Measurements from ENCODE around the gene SPACA5. TPM values are rescaled to one million over a fixed set of nuclear protein-coding genes. Genes with fewer than 3 reads are reported as not detected.

SPACA5 gene
- total and polyA plus RNA-seq, 9 of the 15 experiments (the other 6 are each of a cell fraction or from before 2014, with no cell fraction given): not detected

DNA sequence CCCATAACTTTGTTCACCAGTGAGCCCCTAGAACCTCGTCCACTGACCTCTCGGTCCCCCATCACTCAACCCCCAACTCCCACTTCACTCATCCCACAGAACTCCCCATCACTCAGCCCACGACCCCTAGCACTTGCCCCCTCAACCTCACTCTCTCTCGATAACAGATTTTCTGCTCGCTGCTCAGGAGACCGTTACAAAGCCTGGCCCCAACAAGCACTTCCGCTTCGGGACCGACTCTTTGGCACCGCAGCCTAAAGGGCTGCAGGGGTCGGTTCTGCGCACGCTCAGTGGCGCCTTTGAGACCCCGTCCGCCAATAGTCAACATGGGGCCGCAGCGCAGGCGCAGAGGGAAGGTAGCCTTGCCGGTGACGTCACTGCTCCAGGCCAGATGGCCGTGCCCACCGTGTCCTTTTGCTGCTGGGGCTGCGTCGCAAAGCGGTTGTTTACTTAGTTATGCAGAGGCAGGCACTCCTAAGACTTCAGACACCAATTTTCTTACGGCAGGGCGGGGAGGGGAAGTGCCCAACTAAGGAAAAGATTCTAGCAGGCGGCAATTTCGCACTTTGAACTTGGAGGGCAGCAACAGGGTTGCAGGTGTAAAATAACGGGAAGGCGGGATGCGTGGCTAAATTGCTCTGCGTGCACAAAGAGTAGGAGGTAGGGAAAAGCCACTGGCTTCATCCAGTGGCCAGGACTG lies 2.9 kb upstream of the SPACA5 start, which contains the start of gene ZNF182 (continued):
- TF ChIP-seq, protein P1, sequence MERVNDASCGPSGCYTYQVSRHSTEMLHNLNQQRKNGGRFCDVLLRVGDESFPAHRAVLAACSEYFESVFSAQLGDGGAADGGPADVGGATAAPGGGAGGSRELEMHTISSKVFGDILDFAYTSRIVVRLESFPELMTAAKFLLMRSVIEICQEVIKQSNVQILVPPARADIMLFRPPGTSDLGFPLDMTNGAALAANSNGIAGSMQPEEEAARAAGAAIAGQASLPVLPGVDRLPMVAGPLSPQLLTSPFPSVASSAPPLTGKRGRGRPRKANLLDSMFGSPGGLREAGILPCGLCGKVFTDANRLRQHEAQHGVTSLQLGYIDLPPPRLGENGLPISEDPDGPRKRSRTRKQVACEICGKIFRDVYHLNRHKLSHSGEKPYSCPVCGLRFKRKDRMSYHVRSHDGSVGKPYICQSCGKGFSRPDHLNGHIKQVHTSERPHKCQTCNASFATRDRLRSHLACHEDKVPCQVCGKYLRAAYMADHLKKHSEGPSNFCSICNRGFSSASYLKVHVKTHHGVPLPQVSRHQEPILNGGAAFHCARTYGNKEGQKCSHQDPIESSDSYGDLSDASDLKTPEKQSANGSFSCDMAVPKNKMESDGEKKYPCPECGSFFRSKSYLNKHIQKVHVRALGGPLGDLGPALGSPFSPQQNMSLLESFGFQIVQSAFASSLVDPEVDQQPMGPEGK (CRISPR knock-in tag; IDR thresholded peaks at IDR 0.05; ENCODE audit: borderline replicate concordance): no peak
- TF ChIP-seq ZNF316 (IDR thresholded peaks at IDR 0.05) (no peak), ZKSCAN3 (CRISPR knock-in tag; IDR thresholded peaks at IDR 0.05) (no peak), NFIC (IDR thresholded peaks at IDR 0.05) (peak; percentile 34; the same call in 1 of the 2 replicates), NR2C2 (CRISPR knock-in tag; IDR thresholded peaks at IDR 0.05) (0 out of 2 replicates have a peak, but pooled peaks have one; percentile 33), NR2C2 (tag; IDR thresholded peaks at IDR 0.05) (peak; percentile 53; the same call in 1 of the 2 replicates), PRMT5 (CRISPR knock-in tag; IDR thresholded peaks at IDR 0.05) (no peak), MCM3 (IDR thresholded peaks at IDR 0.05) (no peak), NFE2 (IDR thresholded peaks at IDR 0.05; ENCODE audit: low read depth) (no peak), TCF3 (CRISPR knock-in tag; IDR thresholded peaks at IDR 0.05) (0 out of 2 replicates have a peak, but pooled peaks have one; percentile 4), SIN3B (IDR thresholded peaks at IDR 0.05; ENCODE audit: low read depth) (no peak), TAF9B (IDR thresholded peaks at IDR 0.05; ENCODE audit: partially characterized antibody) (peak; percentile 23), POLR2A (conservative IDR thresholded peaks at IDR 0.05) (peak; percentile 85), CREB1 (IDR thresholded peaks at IDR 0.05) (0 out of 2 replicates have a peak, but pooled peaks have one; percentile 16), CREB1 (CRISPR knock-in tag; IDR thresholded peaks at IDR 0.05) (peak; percentile 84), RBM15 (IDR thresholded peaks at IDR 0.05; ENCODE audit: insufficient read depth, low read length) (no peak), GABPA (tag; conservative IDR thresholded peaks at IDR 0.05; ENCODE audit: low read depth) (peak; percentile 64), ZKSCAN1 (IDR thresholded peaks at IDR 0.05; ENCODE audit: low read depth, low read length) (no peak), L3MBTL2 (IDR thresholded peaks at IDR 0.05) (peak; percentile 63; the same call in 1 of the 2 replicates), ELF2 (CRISPR knock-in tag; IDR thresholded peaks at IDR 0.05) (peak; percentile 95), ETV1 (tag; conservative IDR thresholded peaks at IDR 0.05; ENCODE audit: low read depth) (peak; percentile 94), JUN (IDR thresholded peaks at IDR 0.05; ENCODE audit: borderline replicate concordance, low read depth, low read length) (peak; percentile 44; the same call in 1 of the 2 replicates), JUN (CRISPR knock-in tag; IDR thresholded peaks at IDR 0.05; ENCODE audit: borderline replicate concordance) (no peak), TBP (optimal IDR thresholded peaks at IDR 0.05; ENCODE audit: low read depth, low read length) (peak; percentile 42), CC2D1A (IDR thresholded peaks at IDR 0.05) (peak; percentile 56; the same call in 1 of the 2 replicates), HCFC1 (IDR thresholded peaks at IDR 0.05; ENCODE audit: low read depth, low read length) (peak; percentile 79)
- TF ChIP-seq, protein P2, sequence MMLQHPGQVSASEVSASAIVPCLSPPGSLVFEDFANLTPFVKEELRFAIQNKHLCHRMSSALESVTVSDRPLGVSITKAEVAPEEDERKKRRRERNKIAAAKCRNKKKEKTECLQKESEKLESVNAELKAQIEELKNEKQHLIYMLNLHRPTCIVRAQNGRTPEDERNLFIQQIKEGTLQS (IDR thresholded peaks at IDR 0.05): peak; percentile 96
- TF ChIP-seq, protein P2 (CRISPR knock-in tag; conservative IDR thresholded peaks at IDR 0.05): no peak
- TF ChIP-seq, protein P3, sequence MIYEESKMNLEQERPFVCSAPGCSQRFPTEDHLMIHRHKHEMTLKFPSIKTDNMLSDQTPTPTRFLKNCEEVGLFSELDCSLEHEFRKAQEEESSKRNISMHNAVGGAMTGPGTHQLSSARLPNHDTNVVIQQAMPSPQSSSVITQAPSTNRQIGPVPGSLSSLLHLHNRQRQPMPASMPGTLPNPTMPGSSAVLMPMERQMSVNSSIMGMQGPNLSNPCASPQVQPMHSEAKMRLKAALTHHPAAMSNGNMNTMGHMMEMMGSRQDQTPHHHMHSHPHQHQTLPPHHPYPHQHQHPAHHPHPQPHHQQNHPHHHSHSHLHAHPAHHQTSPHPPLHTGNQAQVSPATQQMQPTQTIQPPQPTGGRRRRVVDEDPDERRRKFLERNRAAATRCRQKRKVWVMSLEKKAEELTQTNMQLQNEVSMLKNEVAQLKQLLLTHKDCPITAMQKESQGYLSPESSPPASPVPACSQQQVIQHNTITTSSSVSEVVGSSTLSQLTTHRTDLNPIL (CRISPR knock-in tag; IDR thresholded peaks at IDR 0.05): no peak

All from K562 (cell line).